Spinal cord (tissue), 10 donors: ENCODE results near the gene PRKCB. TPM values are rescaled to one million over a fixed set of nuclear protein-coding genes. Genes with fewer than 3 reads are reported as not detected.

Experiments used
- DNase-seq, 6 donors: peaks; one replicate each; pipeline versions ENCODE4 v3.0.0 to v3.0.0-alpha.2; 2013 to 2015; ENCODE audit warnings: low spot score in 6 of 6, low read depth in 4 of 6
- H3K27ac ChIP-seq: one replicate; pipeline ENCODE4 v1.5.1; 2013; ENCODE audit warnings: low read depth, low read length, control low read depth
- H3K27me3 ChIP-seq: one replicate; pipeline ENCODE4 v1.6.1; 2013; ENCODE audit warnings: low read length; ENCODE audit not compliant: control insufficient read depth, insufficient read depth
- H3K36me3 ChIP-seq: one replicate; pipeline ENCODE4 v1.6.1; 2013; ENCODE audit warnings: low read length; ENCODE audit not compliant: control insufficient read depth, insufficient read depth
- H3K4me1 ChIP-seq: one replicate; pipeline ENCODE4 v1.6.1; 2013; ENCODE audit warnings: low read length; ENCODE audit not compliant: control insufficient read depth, insufficient read depth
- H3K4me3 ChIP-seq: one replicate; pipeline ENCODE4 v1.5.1; 2013; ENCODE audit warnings: low read depth, low read length, control low read depth
- H3K9me3 ChIP-seq: one replicate; pipeline ENCODE4 v1.6.1; 2013; ENCODE audit warnings: low read length; ENCODE audit not compliant: control insufficient read depth, insufficient read depth
- WGBS: methylation state at CpG from one replicate; pipeline ENCODE4 v1.1.5; 2013; ENCODE audit warnings: missing lambda C conversion rate; ENCODE audit not compliant: insufficient coverage; 5-methylcytosine and 5-hydroxymethylcytosine counted together
- polyA plus RNA-seq, 2 donors: library from polyadenylated mRNA; unstranded; fragments of 120-200 nt; gene quantifications; one replicate each; pipeline ENCODE4 v1.2.1, GENCODE V29; 2013; ENCODE audit not compliant: insufficient read length in 2 of 2
- total RNA-seq, 2 donors: library from RNA; depleted of rRNA in 1 of 2; stranded (reverse); fragments of 120-200 nt in 1 of 2; fragments of >200 nt in 1 of 2; gene quantifications; one replicate each; pipeline versions ENCODE4 v1.2.3 to v1.2.4, GENCODE V29; 2013 to 2014
- donor health status: healthy.

The PRKCB gene
- total and polyA plus RNA-seq, 4 donors: 50.7 to 118 (median 87.9) TPM

DNA sequence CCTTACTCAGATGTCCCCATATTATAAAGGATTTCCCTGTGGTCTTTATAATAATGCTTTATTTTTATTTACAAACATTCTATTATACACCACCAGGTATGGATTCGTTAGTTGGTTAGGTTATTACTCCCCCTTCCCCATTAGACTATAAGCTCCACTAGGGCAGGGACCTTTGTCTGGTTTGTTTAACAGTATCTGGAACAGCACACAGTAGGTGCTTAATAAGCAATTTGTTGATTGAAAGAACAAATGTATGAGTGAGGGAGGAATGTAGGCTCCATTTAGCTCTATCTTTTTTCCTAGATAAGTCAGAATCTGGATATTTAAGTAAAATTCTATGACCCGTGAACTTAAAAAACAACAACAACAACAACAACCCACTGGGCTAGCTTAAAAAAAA is 2.3 kb upstream of the PRKCB start:
- no peak for DNase-seq
- no CpG with 5 or more reads among the region's 2 CpGs for WGBS
- no peaks in the 10 kb centered on the region for H3K9me3 ChIP-seq
- H3K27ac ChIP-seq: no peak overlapping the region
- no peak overlapping the region for H3K4me3 ChIP-seq
- no peaks in the 10 kb centered on the region for H3K36me3 ChIP-seq
- peaks cover 23% of the 10 kb centered on the region for H3K4me1 ChIP-seq
- H3K27me3 ChIP-seq: peaks cover 7% of the 10 kb centered on the region

DNA sequence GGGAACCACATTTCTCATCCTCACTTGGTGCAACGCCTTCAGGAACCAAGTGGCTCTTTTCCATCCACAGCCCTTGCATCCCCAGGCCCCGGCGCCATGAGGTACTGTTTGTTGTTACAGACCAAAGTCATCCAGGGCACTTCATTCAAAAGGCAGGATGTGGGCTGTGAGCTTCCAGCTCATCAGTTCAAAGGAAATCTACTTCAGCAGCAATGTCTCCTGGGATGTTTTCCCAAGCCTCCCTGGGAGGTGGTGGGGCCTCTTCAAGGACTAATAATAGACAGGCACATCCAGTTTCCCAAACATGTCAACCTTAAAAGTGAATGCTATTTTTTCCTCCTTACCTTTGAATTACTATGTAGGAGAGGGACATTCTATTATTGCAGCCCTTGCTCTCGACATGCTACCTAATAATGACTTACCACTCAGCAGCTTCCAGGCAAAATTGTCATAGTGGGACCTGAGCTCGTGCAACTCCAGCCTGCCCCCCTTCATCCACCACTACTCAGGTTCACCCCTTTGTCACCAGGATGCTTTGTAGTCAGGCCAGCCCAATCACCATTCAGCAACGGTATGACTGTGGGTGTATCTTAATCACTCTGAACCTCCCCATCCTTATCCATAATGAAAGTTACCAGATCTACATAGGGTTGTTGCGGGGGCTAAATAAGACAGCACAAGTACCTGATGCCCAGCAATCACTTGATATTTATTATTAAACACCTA is 1.7 kb upstream of the PRKCB start:
- H3K27me3 ChIP-seq: peaks cover 7% of the 10 kb centered on the region
- H3K27ac ChIP-seq: no peak overlapping the region

DNA sequence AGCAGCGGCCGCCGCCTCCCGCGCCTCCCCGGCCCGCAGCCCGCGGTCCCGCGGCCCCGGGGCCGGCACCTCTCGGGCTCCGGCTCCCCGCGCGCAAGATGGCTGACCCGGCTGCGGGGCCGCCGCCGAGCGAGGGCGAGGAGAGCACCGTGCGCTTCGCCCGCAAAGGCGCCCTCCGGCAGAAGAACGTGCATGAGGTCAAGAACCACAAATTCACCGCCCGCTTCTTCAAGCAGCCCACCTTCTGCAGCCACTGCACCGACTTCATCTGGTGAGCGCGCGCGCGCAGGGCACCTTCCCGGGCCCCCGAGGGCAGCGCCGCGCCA is 258 bp downstream of the PRKCB start:
- peaks cover 23% of the 10 kb centered on the region for H3K4me1 ChIP-seq
- H3K9me3 ChIP-seq: no peaks in the 10 kb centered on the region
- H3K27ac ChIP-seq: no peak overlapping the region
- H3K27me3 ChIP-seq: peaks cover 7% of the 10 kb centered on the region
- peak overlapping the region; percentile 49 for H3K4me3 ChIP-seq
- DNase-seq: no peak
- H3K36me3 ChIP-seq: no peaks in the 10 kb centered on the region
- WGBS: under 1% methylated on average over 45 of the region's 45 CpGs

More for the DNA sequence above, 1.7 kb upstream of the PRKCB start:
- peak in 1 of 6 donors; percentile 30 for DNase-seq
- no peaks in the 10 kb centered on the region for H3K36me3 ChIP-seq
- H3K4me1 ChIP-seq: peaks cover 23% of the 10 kb centered on the region
- H3K9me3 ChIP-seq: no peaks in the 10 kb centered on the region
- 81% methylated on average over 6 of the region's 7 CpGs for WGBS
- no peak overlapping the region for H3K4me3 ChIP-seq

DNA sequence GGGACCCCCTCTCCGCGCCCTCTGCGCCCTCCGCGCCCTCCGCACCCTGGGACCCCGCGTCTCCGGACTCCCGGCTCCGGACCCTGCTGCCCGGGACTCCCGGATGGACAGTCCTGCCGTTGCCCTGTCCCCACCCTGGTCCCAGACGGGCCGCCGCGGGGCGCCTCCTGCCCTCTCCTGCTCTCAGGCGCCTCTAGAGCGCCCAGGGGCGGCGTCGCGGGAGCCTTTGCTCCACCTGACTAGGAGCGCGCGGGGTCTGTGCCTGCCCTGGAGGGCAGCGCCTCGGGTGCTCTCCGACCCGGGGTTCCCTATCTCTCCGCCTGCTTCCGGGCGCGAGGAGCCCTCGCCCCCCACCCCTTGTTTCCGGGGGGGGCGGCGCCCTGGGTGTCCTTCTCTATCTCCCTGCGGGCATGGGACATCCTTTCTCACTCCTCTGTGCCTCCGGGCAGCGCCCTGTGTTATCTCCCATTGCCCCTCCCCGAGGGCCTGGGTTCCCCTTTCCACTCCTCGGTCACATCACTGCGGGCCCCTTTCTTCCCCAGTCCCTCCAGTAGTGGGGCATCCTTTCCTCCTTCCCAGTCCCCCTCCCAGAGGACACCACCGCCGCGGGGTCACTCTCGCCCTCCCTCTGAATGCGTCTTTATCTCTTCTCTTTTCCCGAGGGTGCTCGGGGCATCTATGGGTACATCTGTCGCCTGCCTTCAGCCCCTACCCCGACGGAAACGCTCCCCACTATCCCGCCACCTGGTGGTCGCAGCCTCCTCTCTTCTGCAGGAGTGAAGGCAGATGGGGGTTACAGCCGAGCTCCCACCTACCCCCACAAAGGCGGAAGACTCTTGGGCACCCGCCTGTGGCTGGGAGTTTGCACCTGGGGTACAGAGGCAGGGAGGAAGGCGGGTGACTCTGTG is 875 bp downstream of the PRKCB start:
- DNase-seq: peak in 2 of 6 donors; percentile 32 to 74
- H3K4me3 ChIP-seq: peak overlapping the region; percentile 49
- H3K9me3 ChIP-seq: no peaks in the 10 kb centered on the region
- H3K4me1 ChIP-seq: peaks cover 23% of the 10 kb centered on the region
- peaks cover 7% of the 10 kb centered on the region for H3K27me3 ChIP-seq
- H3K36me3 ChIP-seq: no peaks in the 10 kb centered on the region
- no peak overlapping the region for H3K27ac ChIP-seq
- under 1% methylated on average over 54 of the region's 63 CpGs for WGBS

DNA sequence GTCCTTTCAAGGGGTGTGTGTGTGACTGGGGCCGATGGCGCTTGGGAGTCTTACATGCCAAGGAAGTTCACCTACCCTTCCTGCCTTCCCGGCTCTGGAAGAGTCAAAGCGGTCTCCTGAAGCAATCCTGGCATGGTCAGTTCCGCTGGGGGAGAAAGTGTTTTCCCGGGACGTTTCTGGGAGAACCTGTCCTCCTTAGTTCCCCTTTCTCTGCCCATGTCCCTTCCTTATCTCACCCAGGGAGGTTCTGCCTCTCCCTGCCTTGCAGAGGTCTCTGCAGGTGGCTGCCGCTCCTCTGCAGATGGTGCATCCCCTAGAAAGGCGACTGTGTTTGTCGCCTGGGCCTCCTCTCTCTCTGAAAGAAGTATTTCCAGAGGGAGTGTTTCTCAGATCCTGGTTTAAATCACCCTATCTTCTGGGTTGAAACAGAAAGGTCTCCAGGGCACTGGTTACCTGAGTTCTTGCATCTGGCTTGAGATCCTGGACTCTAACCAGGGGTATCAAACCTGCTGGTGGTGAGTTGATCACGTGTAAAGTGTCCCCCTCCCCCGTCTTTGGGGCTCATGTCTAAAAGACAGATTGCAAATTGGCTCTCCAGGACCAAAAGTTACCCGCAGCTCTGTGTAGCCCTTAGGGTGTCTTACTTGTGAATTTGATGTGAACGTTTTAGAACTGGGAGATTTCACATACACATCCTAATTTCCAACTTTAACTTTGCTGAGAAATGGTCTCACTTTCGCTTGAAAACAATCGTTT is 1.9 kb downstream of the PRKCB start:
- Histone ChIP-seq H3K27me3 (peaks cover 7% of the 10 kb centered on the region), H3K36me3 (no peaks in the 10 kb centered on the region), H3K4me1 (peaks cover 23% of the 10 kb centered on the region), H3K27ac (no peak overlapping the region), H3K9me3 (no peaks in the 10 kb centered on the region), H3K4me3 (peak overlapping the region; percentile 49)
- 29% methylated on average over 15 of the region's 16 CpGs for WGBS
- DNase-seq: no peak

DNA sequence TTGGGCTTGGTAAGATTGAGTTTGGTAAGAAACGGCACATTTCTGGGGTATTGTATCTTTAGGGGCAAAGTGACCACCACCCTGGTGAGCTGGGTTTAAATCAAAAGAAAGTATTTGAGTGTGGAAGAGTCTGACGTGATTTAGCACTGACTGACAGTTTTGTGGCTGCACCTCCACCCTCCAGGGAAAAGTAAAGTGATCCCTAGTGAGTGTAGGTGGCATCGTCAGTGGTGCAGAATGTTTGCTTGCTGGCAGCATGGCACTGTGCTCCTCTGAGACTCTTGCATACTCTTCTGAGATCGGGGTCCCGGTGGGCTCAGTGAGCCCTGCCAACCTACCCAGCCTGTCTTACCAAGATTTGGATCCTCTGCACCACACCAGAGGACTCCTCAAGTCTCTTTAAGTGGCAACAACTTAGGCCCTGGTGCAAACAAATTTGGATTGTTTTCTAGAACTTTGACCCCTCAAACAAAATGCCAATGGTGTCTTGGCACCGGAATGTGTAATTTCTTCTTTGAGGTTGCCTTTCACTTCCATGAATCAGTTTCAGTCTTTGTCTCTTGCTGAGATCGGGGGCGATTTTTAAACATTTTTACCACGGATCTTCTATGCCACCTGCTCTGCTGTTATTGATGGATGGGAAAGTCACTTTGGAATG is 2.8 kb downstream of the PRKCB start:
- H3K36me3 ChIP-seq: no peaks in the 10 kb centered on the region
- H3K27ac ChIP-seq: no peak overlapping the region
- H3K4me3 ChIP-seq: no peak overlapping the region
- peaks cover 23% of the 10 kb centered on the region for H3K4me1 ChIP-seq
- no peaks in the 10 kb centered on the region for H3K9me3 ChIP-seq
- 53% methylated on average over 6 of the region's 9 CpGs for WGBS
- DNase-seq: no peak
- peaks cover 7% of the 10 kb centered on the region for H3K27me3 ChIP-seq

DNA sequence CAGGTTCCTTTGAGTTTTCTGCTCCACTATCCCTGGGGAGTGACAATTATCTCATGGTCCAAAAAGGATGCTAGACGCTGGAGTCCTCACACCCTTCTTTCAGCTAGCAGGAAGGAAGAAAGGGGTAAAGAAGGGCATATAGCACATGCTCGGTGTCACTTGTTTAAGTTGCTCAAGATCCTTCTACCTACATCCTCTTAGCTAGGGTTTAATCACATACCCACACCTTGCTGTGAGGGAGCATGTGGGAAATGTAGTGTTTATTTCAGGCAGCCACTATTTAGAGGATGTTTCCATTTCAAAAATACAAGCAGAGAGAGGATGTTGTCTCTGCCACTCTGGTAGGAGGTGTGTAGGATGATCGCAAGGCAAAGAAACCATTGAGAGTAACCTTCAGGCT is 4.5 kb downstream of the PRKCB start:
- Histone ChIP-seq H3K27ac (no peak overlapping the region), H3K36me3 (no peaks in the 10 kb centered on the region), H3K4me1 (peaks cover 16% of the 10 kb centered on the region), H3K4me3 (no peak overlapping the region), H3K27me3 (peaks cover 7% of the 10 kb centered on the region), H3K9me3 (no peaks in the 10 kb centered on the region)
- DNase-seq: peak in 1 of 6 donors; percentile 16
- WGBS: 57% methylated on average over 1 of the region's 3 CpGs

DNA sequence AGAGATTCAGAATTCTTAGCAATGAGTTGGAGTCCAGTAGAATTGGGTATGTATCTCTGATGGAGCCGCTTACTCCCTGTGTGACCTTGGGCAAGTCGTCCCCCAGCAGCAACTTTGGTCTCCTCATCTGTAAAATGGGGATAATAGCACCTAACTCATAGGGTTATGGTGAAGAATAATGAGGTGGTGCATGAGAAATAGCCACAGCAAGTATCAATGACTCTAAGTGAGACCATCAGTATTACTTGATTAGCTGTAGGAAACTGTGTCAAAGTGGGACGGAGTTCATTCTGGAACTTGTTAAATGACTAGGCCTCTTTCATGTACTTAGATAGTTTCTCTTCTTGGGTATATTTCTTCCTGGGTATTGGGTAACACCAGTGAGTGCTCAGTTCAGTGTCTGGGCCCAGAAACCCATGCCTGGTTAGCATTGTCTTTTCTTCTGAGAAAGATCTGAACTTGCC is 6.4 kb downstream of the PRKCB start:
- Histone ChIP-seq H3K36me3 (no peaks in the 10 kb centered on the region), H3K9me3 (no peaks in the 10 kb centered on the region), H3K4me3 (no peak overlapping the region), H3K4me1 (peaks cover 6% of the 10 kb centered on the region), H3K27ac (no peak overlapping the region), H3K27me3 (peaks cover 5% of the 10 kb centered on the region)
- WGBS: 90% methylated on average over 2 of the region's 3 CpGs
- no peak for DNase-seq

DNA sequence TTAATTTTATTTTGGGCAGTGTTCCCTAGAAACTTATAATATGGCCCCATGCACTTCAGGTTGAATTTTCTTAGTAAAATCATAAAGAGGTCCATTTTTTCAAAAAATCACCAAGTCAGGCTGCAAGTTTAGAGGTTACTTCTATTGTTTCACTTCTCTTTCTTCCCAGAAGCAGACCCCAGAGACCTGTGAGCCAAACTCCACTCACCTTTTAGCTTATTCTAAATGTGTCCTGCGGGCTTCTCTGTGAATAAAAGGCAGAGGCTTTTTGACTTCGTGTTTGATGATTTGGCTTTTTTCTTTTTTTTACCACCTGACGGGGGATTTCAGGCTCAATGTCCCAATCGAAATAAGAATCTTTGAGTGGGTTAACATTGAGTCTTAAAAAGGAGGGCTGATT is 7.4 kb downstream of the PRKCB start:
- 83% methylated on average over 1 of the region's 4 CpGs for WGBS
- Histone ChIP-seq H3K9me3 (no peaks in the 10 kb centered on the region), H3K27me3 (no peaks in the 10 kb centered on the region), H3K27ac (no peak overlapping the region), H3K4me1 (no peaks in the 10 kb centered on the region), H3K4me3 (no peak overlapping the region), H3K36me3 (no peaks in the 10 kb centered on the region)
- no peak for DNase-seq
